ENCODE measurements around the gene PALD1. TPM values are rescaled to one million over a fixed set of nuclear protein-coding genes. Genes with fewer than 3 reads are reported as not detected.
"Not testable (repeated sequence)": the region's sequence is repeated elsewhere in the genome, so short reads cannot be mapped to it uniquely, and the experiment has no call there.

Gene PALD1
- total RNA-seq, 2 experiments from 2014 or later = 0.26 to 0.41 TPM

GRCh38 chr10:70575874-70576802, 97.6 kb downstream of the PALD1 start:
- peak; percentile 86 for DNase-seq
- CTCF ChIA-PET = interaction anchor here (0.7 to 3.9 kb wide), 8 partner anchors 9 to 43 kb away, joined by 3 to 40 read pairs (median 6); partner anchors contain the start of gene PRF1
- H3K4me1 Mint-ChIP-seq = peaks cover 59% of the 10 kb centered on the region

GRCh38 chr10:70576803-70577517, 98.4 kb downstream of the PALD1 start:
- CTCF ChIA-PET = interaction anchor here (1.0 to 3.9 kb wide), 7 partner anchors 9 to 43 kb away, joined by 3 to 40 read pairs (median 6); partner anchors contain the start of gene PRF1
- peaks cover 59% of the 10 kb centered on the region for H3K4me1 Mint-ChIP-seq
- no peaks in the 10 kb centered on the region for H3K9me3 Mint-ChIP-seq (ENCODE audit: low read depth)
- no peak for ATAC-seq
- no peak for DNase-seq
- peaks cover 4% of the 10 kb centered on the region for H3K36me3 Mint-ChIP-seq
- peak overlapping the region; percentile 98 for H3K27ac Mint-ChIP-seq
- no peaks in the 10 kb centered on the region for H3K27me3 Mint-ChIP-seq
- H3K4me3 Mint-ChIP-seq = peak overlapping the region; percentile 63

More at GRCh38 chr10:70575874-70576802, 97.6 kb downstream of the PALD1 start:
- ATAC-seq = peak; percentile 31
- Mint-ChIP-seq H3K36me3 (no peaks in the 10 kb centered on the region), H3K27me3 (no peaks in the 10 kb centered on the region), H3K4me3 (peak overlapping the region; percentile 63), H3K27ac (peak overlapping the region; percentile 98), H3K9me3 (ENCODE audit: low read depth) (no peaks in the 10 kb centered on the region)

DNA sequence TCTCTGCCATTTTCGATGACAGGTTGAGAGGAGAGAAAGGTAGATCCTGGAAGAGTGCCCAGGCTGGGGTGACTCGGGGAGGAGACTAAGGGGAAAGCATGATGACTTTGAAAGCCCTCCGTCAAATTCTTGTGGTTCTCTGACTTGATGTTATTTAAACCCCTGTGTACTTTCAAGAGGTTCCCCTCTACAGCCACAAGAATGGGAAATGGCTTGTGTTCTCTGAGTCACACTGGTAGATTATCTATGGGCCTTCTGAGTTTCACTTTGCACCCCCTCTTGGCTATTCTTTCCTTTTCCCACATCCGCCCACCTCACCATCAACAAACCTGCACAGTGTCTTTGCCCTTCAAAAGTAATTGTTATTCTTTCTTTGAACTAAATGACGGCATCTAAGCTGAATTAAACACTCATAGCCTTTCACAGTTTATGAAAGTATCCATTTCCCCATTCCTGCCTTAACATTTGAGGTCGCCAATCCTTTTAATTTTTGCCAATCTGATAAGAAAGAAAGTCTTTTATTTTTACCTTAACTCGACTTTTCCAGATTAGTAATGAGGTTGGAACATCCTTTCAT, 99.9 kb downstream of the PALD1 start:
- peaks cover 2% of the 10 kb centered on the region for H3K27me3 Mint-ChIP-seq
- H3K27ac Mint-ChIP-seq = peak overlapping the region; percentile 98
- peak overlapping the region; percentile 63 for H3K4me3 Mint-ChIP-seq
- ATAC-seq = peak; percentile 78
- H3K4me1 Mint-ChIP-seq = peaks cover 57% of the 10 kb centered on the region
- DNase-seq = peak; percentile 92
- H3K9me3 Mint-ChIP-seq (ENCODE audit: low read depth) = no peaks in the 10 kb centered on the region
- CTCF ChIA-PET = interaction anchor here (1.0 to 1.7 kb wide), 8 partner anchors 13 to 180 kb away, joined by 3 to 11 read pairs (median 4); partner anchors contain the start of gene PRF1
- peaks cover 4% of the 10 kb centered on the region for H3K36me3 Mint-ChIP-seq

DNA sequence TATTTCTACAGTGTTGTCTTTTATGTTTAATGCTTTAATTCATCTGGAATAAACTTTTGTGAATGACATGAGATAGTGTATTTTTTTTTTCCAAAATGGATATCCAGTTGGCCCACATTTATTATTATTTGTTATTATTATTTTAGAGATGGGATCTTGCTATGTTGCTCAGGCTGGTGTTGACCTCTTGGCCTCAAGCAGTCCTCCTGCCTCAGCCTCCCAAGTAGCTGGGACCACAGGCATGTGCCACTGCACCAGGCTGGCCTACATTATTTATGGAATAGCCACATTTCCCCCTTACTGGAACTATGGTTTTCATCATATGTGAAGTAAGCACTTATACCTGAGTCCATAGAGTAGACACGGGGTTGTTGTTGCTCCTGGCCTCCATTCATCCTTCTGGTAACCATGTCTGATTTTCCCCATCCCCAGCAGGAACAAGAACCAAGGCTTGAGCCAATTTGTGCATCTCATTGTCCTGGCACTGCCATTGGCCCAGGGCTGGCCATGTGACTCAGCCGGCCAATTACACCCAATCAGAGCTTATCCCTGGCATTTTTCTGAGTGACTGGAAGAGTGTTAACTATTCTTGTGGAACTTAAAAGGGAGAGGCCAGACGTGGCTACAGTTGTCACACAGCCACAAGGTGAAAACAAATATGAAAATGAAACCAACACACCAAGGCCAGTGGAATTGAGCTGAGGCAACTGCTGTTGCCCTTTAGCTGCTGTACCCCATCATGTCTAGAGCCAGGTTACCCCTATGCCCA, 100.9 kb downstream of the PALD1 start:
- H3K4me3 Mint-ChIP-seq = peak overlapping the region; percentile 63
- peaks cover 2% of the 10 kb centered on the region for H3K27me3 Mint-ChIP-seq
- ATAC-seq (peak; percentile 51), DNase-seq (peak; percentile 67)
- CTCF ChIA-PET = interaction anchor here (0.8 to 1.7 kb wide), 10 partner anchors 10 to 180 kb away, joined by 3 to 18 read pairs (median 4); partner anchors contain the start of gene PRF1
- peaks cover 53% of the 10 kb centered on the region for H3K4me1 Mint-ChIP-seq
- no peaks in the 10 kb centered on the region for H3K9me3 Mint-ChIP-seq (ENCODE audit: low read depth)
- H3K27ac Mint-ChIP-seq = peak overlapping the region; percentile 98
- H3K36me3 Mint-ChIP-seq = peaks cover 4% of the 10 kb centered on the region

DNA sequence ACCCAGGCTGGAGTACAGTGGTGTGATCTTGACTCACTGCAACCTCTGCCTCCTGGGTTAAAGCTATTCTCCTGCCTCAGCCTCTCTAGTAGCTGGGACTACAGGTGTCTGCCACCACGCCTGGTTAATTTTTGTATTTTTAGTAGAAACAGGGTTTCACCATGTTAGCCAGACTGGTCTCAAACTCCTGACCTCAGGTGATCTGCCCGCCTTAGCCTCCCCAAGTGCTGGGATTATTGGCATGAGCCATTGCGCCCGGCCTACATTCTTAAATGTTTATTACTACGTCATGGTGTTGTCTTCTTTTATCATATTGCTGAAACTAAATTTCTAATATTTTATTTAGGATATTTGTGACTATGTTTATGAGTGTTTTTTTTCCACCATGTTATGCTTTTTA, 102.6 kb downstream of the PALD1 start:
- H3K36me3 Mint-ChIP-seq; H3K4me3 Mint-ChIP-seq; H3K27me3 Mint-ChIP-seq; H3K27ac Mint-ChIP-seq; ATAC-seq; DNase-seq; H3K9me3 Mint-ChIP-seq (ENCODE audit: low read depth): not testable (repeated sequence)
- CTCF ChIA-PET = interaction anchor here (1.9 kb wide), 1 partner anchor 20 kb away, joined by 6 read pairs; no protein-coding TSS in a partner anchor
- H3K4me1 Mint-ChIP-seq = peaks cover 45% of the 10 kb centered on the region

- Mint-ChIP-seq H3K36me3 (peaks cover 4% of the 10 kb centered on the region), H3K9me3 (ENCODE audit: low read depth) (no peaks in the 10 kb centered on the region), H3K4me3 (no peak overlapping the region), H3K27me3 (peaks cover 2% of the 10 kb centered on the region), H3K4me1 (peaks cover 35% of the 10 kb centered on the region), H3K27ac (no peak overlapping the region)
- CTCF ChIA-PET = interaction anchor here (1.0 to 5.7 kb wide), 4 partner anchors 10 to 24 kb away, joined by 3 to 23 read pairs (median 4); no protein-coding TSS in a partner anchor
- ATAC-seq (no peak), DNase-seq (no peak)
These were observed 104.5 kb downstream of the PALD1 start for GRCh38 chr10:70582793-70583668.

DNA sequence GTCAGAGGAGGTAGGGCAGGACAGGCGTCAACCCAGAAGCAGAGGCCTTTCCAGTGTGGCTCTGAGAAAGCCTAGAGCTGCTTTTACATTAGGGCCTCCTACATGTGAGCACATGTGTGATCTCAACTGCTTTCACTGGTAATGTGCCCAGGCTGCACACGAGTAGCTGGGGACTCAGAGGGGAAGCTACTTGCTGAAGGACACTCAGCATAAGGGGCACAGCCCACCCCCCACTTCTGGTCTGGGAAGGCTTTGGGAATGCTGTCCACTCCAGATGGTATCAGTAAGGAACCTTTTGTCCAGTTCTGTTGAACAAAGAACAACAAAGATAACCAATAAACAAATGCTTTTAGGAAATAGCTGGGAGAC, 105.1 kb downstream of the PALD1 start:
- no peak for ATAC-seq
- Mint-ChIP-seq H3K36me3 (peaks cover 4% of the 10 kb centered on the region), H3K9me3 (ENCODE audit: low read depth) (no peaks in the 10 kb centered on the region), H3K27me3 (peaks cover 4% of the 10 kb centered on the region), H3K27ac (no peak overlapping the region), H3K4me1 (peaks cover 32% of the 10 kb centered on the region), H3K4me3 (no peak overlapping the region)
- CTCF ChIA-PET = interaction anchor here (1.0 to 5.7 kb wide), 6 partner anchors 10 to 123 kb away, joined by 3 to 23 read pairs (median 4); no protein-coding TSS in a partner anchor
- DNase-seq = no peak

DNA sequence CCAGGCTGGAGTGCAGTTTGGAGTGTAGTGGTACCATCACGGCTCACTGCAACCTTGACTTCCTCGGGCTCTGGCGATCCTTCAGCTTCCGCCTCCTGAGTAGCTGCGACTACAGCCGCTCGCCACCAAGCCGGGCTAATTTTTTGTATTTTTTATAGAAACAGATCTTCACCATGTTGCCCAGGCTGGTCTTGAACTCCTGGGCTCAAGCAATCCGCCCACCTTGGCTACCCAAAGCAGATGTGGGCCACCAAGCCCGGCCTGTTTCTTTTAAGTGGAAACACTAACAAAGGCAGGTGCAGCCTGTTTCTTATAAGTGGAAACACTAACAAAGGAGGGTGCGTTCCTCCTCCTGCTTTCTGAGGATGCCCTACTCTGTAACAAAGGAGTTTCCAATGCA, 105.8 kb downstream of the PALD1 start:
- no peak for ATAC-seq
- peaks cover 9% of the 10 kb centered on the region for H3K27me3 Mint-ChIP-seq
- H3K9me3 Mint-ChIP-seq (ENCODE audit: low read depth) = no peaks in the 10 kb centered on the region
- peaks cover 28% of the 10 kb centered on the region for H3K4me1 Mint-ChIP-seq
- CTCF ChIA-PET = interaction anchor here (1.0 to 5.7 kb wide), 5 partner anchors 17 to 124 kb away, joined by 3 to 23 read pairs (median 5); no protein-coding TSS in a partner anchor
- no peak overlapping the region for H3K4me3 Mint-ChIP-seq
- H3K27ac Mint-ChIP-seq = no peak overlapping the region
- peaks cover 4% of the 10 kb centered on the region for H3K36me3 Mint-ChIP-seq
- no peak for DNase-seq

DNA sequence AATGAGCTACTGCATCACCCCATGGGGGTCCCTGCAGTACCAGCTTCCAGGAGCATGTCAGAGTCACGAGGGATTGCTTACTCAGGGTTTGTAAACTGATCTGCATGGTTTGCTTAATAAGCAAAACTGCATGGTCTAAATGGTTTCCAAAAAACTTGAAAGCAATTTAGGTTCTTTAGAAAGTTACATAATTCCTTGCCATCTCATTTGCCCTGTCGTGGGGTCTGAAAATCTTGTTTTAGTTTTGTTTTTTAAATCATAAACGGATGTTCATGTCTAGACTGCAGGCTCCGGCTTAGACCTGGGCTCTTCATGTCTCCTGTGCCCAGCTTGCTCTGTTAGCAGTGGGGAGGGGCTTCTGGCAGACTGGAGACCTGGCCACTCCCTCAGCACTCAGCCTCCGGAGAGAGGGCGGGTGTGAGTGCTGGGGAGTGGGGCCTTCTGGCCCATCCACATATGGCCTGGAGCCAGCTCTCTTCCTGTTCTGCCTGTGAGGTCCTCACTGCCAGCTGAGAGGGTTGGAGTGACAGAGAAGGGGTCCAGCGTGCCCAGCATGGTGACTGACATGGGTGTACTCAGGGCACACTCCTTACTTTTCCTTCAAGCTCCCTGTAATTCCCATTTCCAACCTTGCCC, 106.5 kb downstream of the PALD1 start:
- ATAC-seq = no peak
- Mint-ChIP-seq H3K4me3 (no peak overlapping the region), H3K4me1 (peaks cover 21% of the 10 kb centered on the region), H3K27me3 (peaks cover 11% of the 10 kb centered on the region), H3K9me3 (ENCODE audit: low read depth) (no peaks in the 10 kb centered on the region), H3K27ac (peak overlapping the region; percentile 7), H3K36me3 (peaks cover 4% of the 10 kb centered on the region)
- DNase-seq = no peak
- CTCF ChIA-PET = interaction anchor here (0.8 to 5.7 kb wide), 7 partner anchors 17 to 124 kb away, joined by 3 to 23 read pairs (median 5); partner anchors contain the start of gene PRF1

GRCh38 chr10:70585578-70586169, 107.1 kb downstream of the PALD1 start:
- peaks cover 11% of the 10 kb centered on the region for H3K27me3 Mint-ChIP-seq
- ATAC-seq (no peak), DNase-seq (no peak)
- H3K4me3 Mint-ChIP-seq = no peak overlapping the region
- no peak overlapping the region for H3K27ac Mint-ChIP-seq
- H3K4me1 Mint-ChIP-seq = peaks cover 20% of the 10 kb centered on the region
- H3K9me3 Mint-ChIP-seq (ENCODE audit: low read depth) = no peaks in the 10 kb centered on the region
- CTCF ChIA-PET = interaction anchor here (0.8 to 5.7 kb wide), 4 partner anchors 17 to 36 kb away, joined by 3 to 23 read pairs (median 6); partner anchors contain the start of gene PRF1
- peaks cover 4% of the 10 kb centered on the region for H3K36me3 Mint-ChIP-seq

Measured in activated CD8-positive, alpha-beta memory T cell treated with anti-CD3 and anti-CD28 coated beads, Interleukin-2, amount 10 ng/mL, durations not matched to agents 7 days and 5 days (primary cell).